NCI-H2107 (cell line): ENCODE measurements around the gene PLEKHG7.
"Not testable (repeated sequence)": the region's sequence is repeated elsewhere in the genome, so short reads cannot be mapped to it uniquely, and the experiment has no call there.

Source experiments
- DNase-seq: peaks from one replicate; lab custom pipeline; 2025; lab: John Stamatoyannopoulos, UW

The PLEKHG7 gene

DNA sequence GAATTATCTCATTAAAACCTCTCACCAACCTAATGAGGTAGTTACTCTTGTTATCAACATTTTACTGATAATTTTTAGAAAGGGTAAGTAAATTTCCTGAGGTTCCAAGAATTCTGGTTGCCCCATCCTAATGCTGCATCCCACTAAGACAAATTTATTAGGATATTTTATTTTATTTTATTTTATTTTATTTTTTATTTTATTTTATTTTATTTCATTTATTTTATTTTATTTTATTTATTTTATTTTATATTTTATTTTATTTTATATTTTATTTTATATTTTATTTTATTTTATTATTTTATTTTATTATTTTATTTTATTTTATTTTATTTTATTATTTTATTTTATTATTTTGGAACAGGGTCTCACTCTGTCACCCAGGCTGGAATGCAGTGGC, 46.9 kb downstream of the PLEKHG7 start:
- not testable (repeated sequence) for DNase-seq

GRCh38 chr12:92753976-92754885, 51.4 kb downstream of the PLEKHG7 start:
- no peak for DNase-seq

DNA sequence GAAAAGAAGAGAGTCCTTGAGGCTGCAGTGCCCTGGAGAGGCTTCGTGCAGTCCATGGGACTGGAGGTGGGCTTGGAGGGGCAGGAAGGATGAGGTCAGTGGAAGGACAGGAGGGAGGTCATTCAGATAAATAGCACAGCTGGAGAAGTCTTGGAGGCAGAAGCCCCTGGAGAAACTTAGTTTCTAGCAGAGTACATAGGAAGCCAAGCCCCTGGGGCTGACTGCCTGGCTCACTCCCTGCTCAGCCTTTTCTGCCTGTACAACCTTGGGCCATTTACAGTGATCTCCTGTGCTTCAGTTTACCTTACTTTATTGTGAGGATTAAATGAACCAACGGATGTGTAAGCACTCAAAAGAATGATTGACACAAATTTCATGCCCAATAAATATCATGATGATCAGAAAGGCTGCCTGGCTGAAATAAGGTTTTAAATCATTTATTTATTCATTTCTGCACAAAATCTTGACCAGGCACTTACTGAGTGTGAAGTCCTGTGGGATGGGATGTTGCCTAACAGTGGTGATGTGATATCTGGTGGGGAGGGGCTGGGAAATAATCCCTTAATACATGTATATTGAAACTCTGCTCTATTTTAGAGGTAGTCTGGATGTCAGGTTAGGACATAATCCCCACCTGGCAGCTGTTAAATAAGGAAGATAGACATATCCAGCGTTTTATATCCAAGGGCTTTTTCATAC, 54.3 kb downstream of the PLEKHG7 start:
- DNase-seq = no peak

GRCh38 chr12:92757597-92758121, 54.9 kb downstream of the PLEKHG7 start:
- no peak for DNase-seq

DNA sequence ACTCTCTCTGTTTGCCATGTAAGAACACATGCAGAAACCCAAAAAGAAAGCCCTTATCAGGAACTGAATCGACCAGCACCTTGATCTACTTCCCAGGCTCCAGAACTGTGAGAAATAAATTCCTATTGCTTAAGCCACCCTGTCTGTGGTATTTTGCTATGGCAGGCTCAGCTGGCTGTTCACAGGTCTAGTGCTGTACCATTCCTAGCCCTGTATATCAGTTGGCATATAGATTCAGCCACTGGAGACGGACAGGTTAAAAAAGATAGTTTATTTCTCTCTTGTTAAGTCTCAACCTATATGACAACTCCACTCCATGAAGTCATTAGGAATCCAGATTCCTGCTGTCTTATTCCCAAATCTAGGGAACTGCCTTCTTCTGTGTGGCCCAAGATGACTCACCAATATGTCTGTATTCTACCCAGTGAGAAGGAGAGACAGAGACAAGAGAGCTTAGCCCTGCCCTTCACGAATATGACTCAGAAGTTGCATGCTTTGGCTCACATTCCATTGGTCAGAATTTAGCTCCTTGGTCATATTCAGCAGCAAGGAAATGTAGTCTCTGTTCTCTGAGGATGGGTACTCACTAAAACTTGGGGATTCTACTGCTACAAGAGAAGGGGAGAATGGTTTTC, 57.0 kb downstream of the PLEKHG7 start:
- DNase-seq = no peak

DNA sequence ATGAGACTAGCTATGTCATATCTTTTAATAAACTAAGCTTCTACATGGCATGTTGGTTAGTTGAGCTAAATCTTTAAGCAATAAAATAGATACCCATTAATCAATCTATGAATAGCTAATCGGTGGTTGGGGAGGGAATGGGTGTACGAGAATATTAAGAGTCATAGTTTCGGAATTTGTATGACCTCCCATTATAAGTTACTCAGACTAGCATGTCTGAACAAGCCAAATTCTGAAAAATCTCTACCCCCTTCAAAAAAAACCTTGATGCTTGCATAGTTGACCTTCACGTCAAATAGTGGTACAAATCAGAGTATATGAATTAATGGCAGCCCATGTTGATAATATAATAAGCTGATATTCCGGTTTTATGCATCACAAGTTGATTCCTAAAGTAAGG, 60.0 kb downstream of the PLEKHG7 start:
- no peak for DNase-seq

DNA sequence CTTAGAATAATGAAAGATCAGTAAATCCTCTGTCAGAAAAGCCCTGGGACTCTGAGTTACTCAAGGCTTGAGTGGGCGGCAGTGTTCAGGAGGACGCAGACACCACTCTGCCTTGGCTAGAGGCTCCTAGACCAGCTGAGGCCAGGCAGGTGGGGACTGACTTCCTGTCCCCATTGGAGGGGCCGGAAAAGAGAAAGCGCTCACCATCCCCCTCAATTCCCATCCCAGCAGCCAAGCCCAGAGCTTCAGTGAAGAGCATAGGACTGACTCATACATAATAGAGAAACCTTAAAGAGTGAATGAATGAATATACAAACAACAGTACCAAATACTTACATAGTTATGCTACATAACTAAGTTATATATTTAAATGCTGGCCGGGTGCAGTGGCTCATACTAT, 62.0 kb downstream of the PLEKHG7 start:
- no peak for DNase-seq

DNA sequence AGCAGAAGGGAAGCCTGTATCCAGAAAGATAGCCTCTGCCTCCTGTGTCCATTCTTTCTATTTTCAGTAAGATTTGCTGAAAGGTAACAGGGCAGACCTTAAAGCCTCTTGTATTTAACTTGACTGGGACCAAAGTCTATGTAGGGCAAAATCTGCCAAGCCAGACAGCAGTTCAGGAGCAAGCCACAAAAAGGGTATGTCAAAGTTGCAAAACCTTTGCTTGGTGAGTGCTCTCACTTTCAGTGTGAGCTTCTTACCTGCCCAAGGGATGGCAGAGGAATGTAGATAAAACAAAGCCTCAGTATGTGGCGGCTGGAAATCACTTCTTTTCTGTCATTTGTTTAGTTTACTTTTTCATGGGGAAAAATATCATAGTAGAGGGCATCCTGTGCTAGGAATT, 63.1 kb downstream of the PLEKHG7 start:
- no peak for DNase-seq

GRCh38 chr12:92769124-92769901, 66.5 kb downstream of the PLEKHG7 start:
- DNase-seq = no peak

GRCh38 chr12:92771001-92771400, 68.2 kb downstream of the PLEKHG7 start:
- no peak for DNase-seq

DNA sequence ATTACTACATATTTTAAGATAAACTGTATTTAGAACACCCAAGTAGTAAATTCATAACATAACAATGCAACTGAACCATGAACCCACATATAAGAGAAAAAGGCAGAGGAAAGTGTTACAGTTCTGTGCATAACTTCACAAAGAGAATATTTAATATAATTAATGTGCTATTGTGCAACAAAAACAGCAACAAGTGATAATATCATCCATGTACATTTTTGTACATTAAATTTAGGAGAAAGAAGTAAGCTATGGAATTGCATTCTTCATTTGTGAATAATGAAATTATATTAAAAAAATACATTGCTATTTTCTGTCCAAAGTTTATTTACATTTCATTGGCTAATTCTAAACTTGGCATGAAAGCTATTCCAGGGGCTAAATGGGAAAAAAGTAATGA, 72.6 kb downstream of the PLEKHG7 start:
- no peak for DNase-seq

DNA sequence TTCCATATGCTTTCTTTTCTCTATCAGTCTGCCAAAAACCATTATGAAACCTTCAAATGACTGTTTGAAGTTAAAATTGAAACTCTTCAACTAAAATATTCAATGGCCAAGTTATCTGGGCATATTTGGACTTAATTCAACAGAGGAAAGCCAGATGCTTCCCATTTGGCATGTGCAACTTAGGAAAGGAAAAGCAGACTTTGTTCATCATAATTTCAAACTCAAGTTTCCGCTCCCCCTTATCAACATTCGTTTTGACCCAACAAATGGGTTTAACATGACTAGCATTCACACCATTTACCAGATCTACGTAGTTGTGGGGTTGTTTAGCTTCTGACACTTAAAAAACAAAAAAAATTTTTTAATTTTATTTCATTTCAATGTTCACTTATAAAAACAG, 75.7 kb downstream of the PLEKHG7 start:
- DNase-seq = no peak

GRCh38 chr12:92779902-92780301, 77.1 kb downstream of the PLEKHG7 start:
- no peak for DNase-seq

DNA sequence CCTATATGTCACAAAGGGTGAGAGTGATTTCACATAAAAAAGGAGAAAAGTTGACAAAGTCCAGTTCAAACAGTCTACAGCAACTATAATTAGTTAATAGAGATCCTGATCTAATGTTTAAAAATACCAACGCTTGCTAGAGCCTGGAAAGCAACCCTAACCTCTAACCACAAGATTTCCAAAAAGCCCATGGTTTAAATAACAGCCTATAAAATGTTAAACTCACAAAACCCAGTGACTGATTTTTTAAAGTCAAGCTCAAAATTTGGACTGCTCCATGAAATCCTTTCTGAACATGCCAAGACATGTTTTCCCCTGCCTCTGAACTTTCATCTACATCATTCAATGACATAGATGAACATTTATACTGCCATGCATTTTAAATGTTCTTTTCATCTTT, 81.6 kb downstream of the PLEKHG7 start:
- DNase-seq = no peak

DNA sequence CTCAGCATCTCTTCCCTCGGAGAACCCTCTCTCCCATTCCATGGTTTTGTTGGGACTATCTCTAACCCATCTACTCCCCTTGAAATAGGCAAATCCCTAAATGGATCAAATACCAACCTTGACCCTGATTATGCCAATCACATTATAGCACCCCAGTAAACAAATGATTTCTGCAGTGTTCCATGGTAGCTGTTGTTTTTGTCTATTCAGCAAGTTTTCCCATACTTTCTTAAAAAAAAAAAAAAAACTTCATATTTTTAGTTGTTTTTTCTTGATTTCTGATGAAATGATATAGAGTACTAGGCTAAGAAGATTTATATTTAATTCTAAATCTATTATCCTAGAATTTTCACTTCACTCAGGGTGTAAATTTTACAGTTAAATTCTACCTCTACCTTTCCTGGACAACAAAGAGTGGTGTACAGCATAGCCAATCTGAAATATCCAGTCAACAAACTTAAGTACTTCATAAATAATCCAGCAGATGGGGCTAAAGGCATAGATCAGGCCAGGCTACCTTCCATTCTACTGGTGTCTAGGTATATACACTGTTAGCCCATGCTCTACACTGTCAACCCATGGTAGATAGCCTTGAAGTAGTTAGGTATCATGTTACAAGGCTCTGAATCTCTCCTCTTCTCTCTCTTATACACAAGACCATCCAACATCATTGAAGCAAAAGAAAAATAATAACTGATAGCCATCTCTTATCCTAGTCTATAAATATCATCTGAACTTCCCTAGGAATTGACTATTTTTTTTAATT, 82.2 kb downstream of the PLEKHG7 start:
- DNase-seq = peak; percentile 86

- no peak for DNase-seq
These were observed 82.8 kb downstream of the PLEKHG7 start for GRCh38 chr12:92785563-92785950.

DNA sequence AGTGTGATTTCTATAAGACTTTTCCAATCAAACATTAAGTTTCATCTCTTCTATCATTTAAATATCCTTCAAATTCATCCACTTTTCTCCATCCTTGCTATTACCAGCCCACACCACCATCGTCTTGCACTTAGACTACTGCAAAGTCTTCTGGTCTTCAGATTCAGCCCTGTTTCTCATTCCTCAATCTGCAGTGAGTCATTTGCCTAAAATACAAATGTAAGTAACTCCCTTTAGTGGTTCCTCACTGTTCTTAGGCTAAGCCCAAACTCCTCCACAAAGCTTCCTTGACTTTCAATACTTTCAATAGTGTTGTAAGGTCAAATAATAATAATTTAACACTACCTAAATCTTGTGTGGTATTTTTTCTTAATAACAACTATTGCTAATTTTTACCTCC, 83.3 kb downstream of the PLEKHG7 start:
- no peak for DNase-seq

- not testable (repeated sequence) for DNase-seq
These were observed 91.6 kb downstream of the PLEKHG7 start for GRCh38 chr12:92794356-92794755.

GRCh38 chr12:92794814-92795213, 92.0 kb downstream of the PLEKHG7 start:
- DNase-seq = no peak

DNA sequence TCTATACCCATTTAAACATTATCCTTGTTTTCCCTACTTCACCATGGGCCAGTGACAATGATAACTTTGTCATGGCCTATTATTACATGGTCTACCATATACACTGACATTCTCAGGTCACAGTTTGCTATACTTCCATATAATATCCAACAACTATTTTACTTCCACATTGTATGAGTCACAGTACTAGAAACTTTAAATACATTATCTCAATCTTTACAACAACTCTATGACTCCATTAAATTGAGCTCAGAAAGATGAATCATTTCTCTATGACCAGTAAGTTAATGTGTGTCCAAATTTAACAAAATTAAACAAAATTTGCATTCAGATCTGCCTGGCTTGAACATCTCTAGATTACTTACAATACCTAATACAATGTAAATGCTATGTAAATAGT, 93.9 kb downstream of the PLEKHG7 start:
- no peak for DNase-seq

DNA sequence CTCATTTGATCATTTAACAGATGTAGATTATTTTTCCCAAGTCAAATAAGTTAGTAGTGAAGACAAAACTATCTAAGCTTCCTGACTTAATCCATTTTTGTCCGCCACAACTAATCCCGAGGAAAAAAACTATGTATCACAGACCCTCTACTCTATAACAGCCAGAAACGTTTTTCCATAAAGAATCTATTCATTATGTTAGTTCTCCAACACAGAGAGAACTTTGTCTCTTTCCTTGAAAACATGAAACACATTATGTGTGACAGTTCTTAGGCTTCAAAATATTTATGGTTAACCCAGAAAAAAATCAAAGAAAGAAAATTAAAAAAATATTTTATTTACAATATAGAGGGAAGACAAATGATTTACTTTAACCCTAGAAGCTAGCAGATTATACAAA, 100.1 kb downstream of the PLEKHG7 start:
- DNase-seq = no peak
